Heart left ventricle (tissue), 13 donors: ENCODE results near the gene SCLT1.

Source experiments
- CTCF ChIP-seq, 12 donors: fragments of 200-600 bp; sonication (generic) in 4 of 12; IDR thresholded peaks; one replicate each; pipeline versions ENCODE4 v1.5.0 to v1.8.0; 2018 to 2022; ENCODE audit warnings: antibody characterized with exemption in 12 of 12, mild to moderate bottlenecking in 5 of 12
- POLR2A ChIP-seq, 2 donors: fragments of 450-650 bp; IDR thresholded peaks; one replicate each; pipeline ENCODE4 v1.6.1; 2017; ENCODE audit warnings: antibody characterized with exemption in 2 of 2, mild to moderate bottlenecking in 2 of 2, moderate library complexity in 2 of 2
- donor health status: ischemic (EF 13 %, LVEDD 7.1; RV severe dilation, severe dysfunction).
- donor health status: DM: no; HTN: yes; CAD: no.
- donor health status: DM: no; HTN: no; CAD: no.
- donor health status: ischemic (EF 25% LVEDD 6.9; RV normal size, moderate dysfunction).
- donor health status: ischemic (EF 25% LVEDD 5.7; RV mildly dilated, moderate dysfunction).
- donor health status: ischemic (EF 35%, LVEDD 5.7; RV mildly dilated, moderate dysfunction).
- donor health status: nonischemic (EF 11% LVEDD 7.7; RV severe dilation, severe dysfunction).
- donor health status: DM: yes; HTN: yes; CAD: no.
- donor health status: PGD.
- donor health status: ischemic (EF 29% LVEDD 5.4; RV normal size, mild dysfunction).
- donor health status: nonischemic (EF 23%, LVEDD 6.1; RV moderate dilation, normal function).

DNA sequence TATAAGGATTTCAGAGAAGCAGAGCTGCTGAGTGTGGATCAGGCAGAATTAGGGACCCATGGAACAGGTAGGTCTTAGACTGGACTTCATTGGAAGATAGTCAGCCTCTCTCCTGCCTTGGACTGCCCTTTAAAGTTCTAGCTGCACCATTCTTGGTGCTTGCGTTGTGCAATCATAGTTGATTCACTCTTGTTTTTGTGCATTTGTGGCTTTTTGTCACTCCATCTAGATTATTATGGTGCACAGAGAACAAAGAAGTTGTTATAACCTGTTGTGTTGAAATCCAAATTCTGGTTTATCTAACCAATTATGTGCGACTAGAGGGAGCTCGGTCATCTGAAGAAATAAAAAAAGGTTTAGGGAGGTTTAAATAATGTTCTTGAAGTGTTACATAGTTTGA is 224.6 kb downstream of the SCLT1 start:
- TF ChIP-seq CTCF (IDR thresholded peaks at IDR 0.05) (no peak), POLR2A (IDR thresholded peaks at IDR 0.05) (no peak)
